ENCODE results near the gene EWSR1. TPM values are rescaled to one million over a fixed set of nuclear protein-coding genes. Genes with fewer than 3 reads are reported as not detected.

Gene EWSR1
- polyA plus RNA-seq, 3 donors: 81.2 to 280 (median 136) TPM

DNA sequence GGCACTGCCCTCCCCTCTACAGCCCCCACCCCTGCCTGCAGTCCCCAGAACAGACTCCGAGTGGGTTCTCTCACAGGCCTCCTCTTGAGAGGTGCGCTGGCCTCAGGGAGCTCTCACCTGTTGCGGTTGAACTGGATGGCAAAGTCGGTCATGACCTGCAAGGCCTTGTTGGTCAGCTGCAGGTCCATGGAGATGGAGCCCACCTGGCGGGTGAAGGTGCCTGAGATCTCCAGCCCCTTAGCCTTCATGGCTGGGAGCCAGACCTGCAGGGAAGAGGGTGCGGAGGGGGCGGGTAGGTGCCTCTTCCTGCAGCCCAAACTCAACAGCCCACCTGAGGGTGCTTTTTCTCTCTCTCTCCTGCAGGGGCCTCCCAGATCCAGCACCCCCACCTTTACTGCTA, 66.1 kb downstream of the EWSR1 start:
- Histone ChIP-seq H4K20me1 (ENCODE audit: insufficient read depth, low read length) (peaks cover 64% of the 10 kb centered on the region), H3K27me3 (ENCODE audit: control insufficient read depth in 2 of 2, insufficient read depth in 2 of 2, low read length in 2 of 2) (no peaks in the 10 kb centered on the region), H3K4me1 (ENCODE audit: control insufficient read depth in 1 of 2, insufficient read depth in 2 of 2, low read length in 2 of 2) (no peaks in the 10 kb centered on the region), H3K27ac (ENCODE audit: low read depth in 1 of 2, low read length in 2 of 2) (no peak overlapping the region), H3K4me3 (replicated peaks in 1 of 3; ENCODE audit: low read depth in 2 of 3, low read length in 3 of 3) (no peak overlapping the region), H3K9me3 (replicated peaks in 1 of 2; ENCODE audit: control insufficient read depth in 1 of 2, insufficient read depth in 1 of 2, low read length in 2 of 2) (no peaks in the 10 kb centered on the region), H2AFZ (ENCODE audit: insufficient read depth, low read depth, low read length, poor library complexity, severe bottlenecking) (no peak overlapping the region), H3K79me2 (ENCODE audit: insufficient read depth, low read length) (no peaks in the 10 kb centered on the region), H3K36me3 (replicated peaks in 1 of 2; ENCODE audit: control insufficient read depth in 1 of 2, insufficient read depth in 2 of 2, low read length in 2 of 2) (peaks cover 99 to 100% of the 10 kb centered on the region in 2 donors), H3K4me2 (replicated peaks; ENCODE audit: extremely low read depth, low read length, poor library complexity, severe bottlenecking) (no peak overlapping the region), H3K9ac (ENCODE audit: insufficient read depth, low read length, poor library complexity, severe bottlenecking) (no peak overlapping the region)
- H3K4me3 Mint-ChIP-seq: no peak overlapping the region
- DNase-seq: no peak
- peaks cover 0 to 2% (median 1%) of the 10 kb centered on the region in 3 donors for H3K27me3 Mint-ChIP-seq (ENCODE audit: low read depth in 3 of 3)
- WGBS (ENCODE audit: insufficient coverage): 99% methylated on average over 5 of the region's 7 CpGs
- peak overlapping the region in 1 of 7 donors; percentile 33 for H3K27ac Mint-ChIP-seq
- TF ChIP-seq, protein P1, sequence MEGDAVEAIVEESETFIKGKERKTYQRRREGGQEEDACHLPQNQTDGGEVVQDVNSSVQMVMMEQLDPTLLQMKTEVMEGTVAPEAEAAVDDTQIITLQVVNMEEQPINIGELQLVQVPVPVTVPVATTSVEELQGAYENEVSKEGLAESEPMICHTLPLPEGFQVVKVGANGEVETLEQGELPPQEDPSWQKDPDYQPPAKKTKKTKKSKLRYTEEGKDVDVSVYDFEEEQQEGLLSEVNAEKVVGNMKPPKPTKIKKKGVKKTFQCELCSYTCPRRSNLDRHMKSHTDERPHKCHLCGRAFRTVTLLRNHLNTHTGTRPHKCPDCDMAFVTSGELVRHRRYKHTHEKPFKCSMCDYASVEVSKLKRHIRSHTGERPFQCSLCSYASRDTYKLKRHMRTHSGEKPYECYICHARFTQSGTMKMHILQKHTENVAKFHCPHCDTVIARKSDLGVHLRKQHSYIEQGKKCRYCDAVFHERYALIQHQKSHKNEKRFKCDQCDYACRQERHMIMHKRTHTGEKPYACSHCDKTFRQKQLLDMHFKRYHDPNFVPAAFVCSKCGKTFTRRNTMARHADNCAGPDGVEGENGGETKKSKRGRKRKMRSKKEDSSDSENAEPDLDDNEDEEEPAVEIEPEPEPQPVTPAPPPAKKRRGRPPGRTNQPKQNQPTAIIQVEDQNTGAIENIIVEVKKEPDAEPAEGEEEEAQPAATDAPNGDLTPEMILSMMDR (IDR thresholded peaks at IDR 0.05): no peak
- intact Hi-C loops (cut with micrococcal nuclease): no loop called here
- H3K9me3 Mint-ChIP-seq: no peaks in the 10 kb centered on the region
- peaks cover 83 to 97% of the 10 kb centered on the region in 2 donors for H3K36me3 Mint-ChIP-seq
- no peaks in the 10 kb centered on the region for H3K4me1 Mint-ChIP-seq

DNA sequence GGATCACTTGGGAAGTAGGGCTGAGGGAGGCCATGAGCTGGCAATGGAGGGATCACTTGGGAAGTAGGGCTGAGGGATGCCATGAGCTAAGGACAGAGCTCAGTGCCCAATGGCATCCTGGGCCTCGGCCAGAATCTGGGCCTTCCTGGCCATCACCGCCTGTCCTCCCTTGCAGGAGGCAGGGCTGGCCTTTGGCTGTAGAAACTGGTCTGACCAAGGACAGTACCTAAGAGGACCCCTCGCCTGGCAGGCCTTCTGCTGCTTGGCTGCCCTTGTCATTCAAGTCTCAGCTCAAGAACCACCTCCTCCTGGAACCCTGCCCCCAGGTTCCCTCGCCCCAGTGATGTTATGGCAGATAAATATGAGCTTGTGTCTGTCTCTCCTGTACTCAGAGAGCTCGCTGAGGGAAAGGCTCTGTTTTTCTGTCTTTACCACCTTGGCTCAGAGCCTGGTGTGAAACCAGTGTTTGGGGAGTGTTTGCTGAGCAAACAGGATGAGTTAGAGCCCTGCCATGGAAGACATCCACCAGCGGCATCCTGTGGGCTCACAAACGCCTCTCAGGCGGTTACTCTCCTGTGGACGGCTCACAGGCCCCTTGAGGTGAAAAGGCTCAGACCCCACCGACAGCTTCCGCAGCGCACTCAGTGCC, 66.8 kb downstream of the EWSR1 start:
- H3K4me1 ChIP-seq (ENCODE audit: control insufficient read depth in 1 of 2, insufficient read depth in 2 of 2, low read length in 2 of 2): no peaks in the 10 kb centered on the region
- peaks cover 83 to 97% of the 10 kb centered on the region in 2 donors for H3K36me3 Mint-ChIP-seq
- H3K27me3 ChIP-seq (ENCODE audit: control insufficient read depth in 2 of 2, insufficient read depth in 2 of 2, low read length in 2 of 2): no peaks in the 10 kb centered on the region
- DNase-seq: no peak
- H3K27ac Mint-ChIP-seq: peak overlapping the region in 1 of 7 donors; percentile 77
- peaks cover 0 to 2% (median 1%) of the 10 kb centered on the region in 3 donors for H3K27me3 Mint-ChIP-seq (ENCODE audit: low read depth in 3 of 3)
- no peak overlapping the region for H3K9ac ChIP-seq (ENCODE audit: insufficient read depth, low read length, poor library complexity, severe bottlenecking)
- H3K4me2 ChIP-seq (replicated peaks; ENCODE audit: extremely low read depth, low read length, poor library complexity, severe bottlenecking): no peak overlapping the region
- no peak overlapping the region for H3K27ac ChIP-seq (ENCODE audit: low read depth in 1 of 2, low read length in 2 of 2)
- peaks cover 59% of the 10 kb centered on the region for H4K20me1 ChIP-seq (ENCODE audit: insufficient read depth, low read length)
- H3K9me3 Mint-ChIP-seq: no peaks in the 10 kb centered on the region
- H2AFZ ChIP-seq (ENCODE audit: insufficient read depth, low read depth, low read length, poor library complexity, severe bottlenecking): no peak overlapping the region
- H3K79me2 ChIP-seq (ENCODE audit: insufficient read depth, low read length): no peaks in the 10 kb centered on the region
- no peak overlapping the region for H3K4me3 ChIP-seq (replicated peaks in 1 of 3; ENCODE audit: low read depth in 2 of 3, low read length in 3 of 3)
- H3K4me1 Mint-ChIP-seq: no peaks in the 10 kb centered on the region
- intact Hi-C loops (cut with micrococcal nuclease): no loop called here
- no peak overlapping the region for H3K4me3 Mint-ChIP-seq
- 99% methylated on average over 11 of the region's 12 CpGs for WGBS (ENCODE audit: insufficient coverage)
- H3K9me3 ChIP-seq (replicated peaks in 1 of 2; ENCODE audit: control insufficient read depth in 1 of 2, insufficient read depth in 1 of 2, low read length in 2 of 2): no peaks in the 10 kb centered on the region
- TF ChIP-seq, protein P1 (IDR thresholded peaks at IDR 0.05): no peak
- H3K36me3 ChIP-seq (replicated peaks in 1 of 2; ENCODE audit: control insufficient read depth in 1 of 2, insufficient read depth in 2 of 2, low read length in 2 of 2): peaks cover 99 to 100% of the 10 kb centered on the region in 2 donors
